Endodermal cell (in vitro differentiated cells): ENCODE measurements around the gene GAB2. TPM values are rescaled to one million over a fixed set of nuclear protein-coding genes. Genes with fewer than 3 reads are reported as not detected.

Source experiments
- DNase-seq: peaks from one replicate; pipeline ENCODE4 v3.0.0-alpha.2; 2017
- H3K27ac ChIP-seq: 2 replicates; pipeline ENCODE4 v1.5.1; 2013; ENCODE audit warnings: mild to moderate bottlenecking, low read depth, low read length, moderate library complexity
- H3K27me3 ChIP-seq: 2 replicates; pipeline ENCODE4 v1.6.1; 2013; ENCODE audit warnings: mild to moderate bottlenecking, low read length, moderate library complexity; ENCODE audit not compliant: insufficient read depth, control insufficient read depth, poor library complexity, severe bottlenecking
- H3K36me3 ChIP-seq: 2 replicates; pipeline ENCODE4 v1.7.0; 2013; ENCODE audit warnings: mild to moderate bottlenecking, low read length, moderate library complexity; ENCODE audit not compliant: control insufficient read depth, insufficient read depth
- H3K4me1 ChIP-seq: one replicate; pipeline ENCODE4 v1.7.0; 2013; ENCODE audit warnings: low read length; ENCODE audit not compliant: control insufficient read depth, insufficient read depth
- H3K4me3 ChIP-seq: 2 replicates; pipeline ENCODE4 v1.5.1; 2013; ENCODE audit warnings: mild to moderate bottlenecking, low read length, moderate library complexity
- H3K9ac ChIP-seq: 2 replicates; pipeline ENCODE4 v1.6.1; 2013; ENCODE audit warnings: mild to moderate bottlenecking, low read length, moderate library complexity; ENCODE audit not compliant: poor library complexity, severe bottlenecking; ENCODE audit errors: extremely low read depth
- H3K9me3 ChIP-seq: 2 replicates; pipeline ENCODE4 v1.6.1; 2013; ENCODE audit warnings: mild to moderate bottlenecking, low read length, moderate library complexity; ENCODE audit not compliant: control insufficient read depth
- H3K27ac Mint-ChIP-seq: 2 replicates; pipeline ENCODE4 v1.8.0; 2020; ENCODE audit warnings: mixed read lengths
- H3K27me3 Mint-ChIP-seq: 2 replicates; pipeline ENCODE4 v1.8.0; 2021; ENCODE audit warnings: mild to moderate bottlenecking, mixed read lengths; ENCODE audit not compliant: insufficient read depth
- H3K36me3 Mint-ChIP-seq: 2 replicates; pipeline ENCODE4 v1.8.0; 2020; ENCODE audit warnings: low read depth, mixed read lengths
- H3K4me1 Mint-ChIP-seq: 2 replicates; pipeline ENCODE4 v1.8.0; 2020; ENCODE audit warnings: mixed read lengths
- H3K4me3 Mint-ChIP-seq: 2 replicates; pipeline ENCODE4 v1.8.0; 2020; ENCODE audit warnings: mild to moderate bottlenecking, moderate library complexity, mixed read lengths
- H3K9me3 Mint-ChIP-seq: 2 replicates; pipeline ENCODE4 v1.8.0; 2020; ENCODE audit warnings: mild to moderate bottlenecking, mixed read lengths
- WGBS, 2 experiments: methylation state at CpG; one replicate each; pipeline versions ENCODE4 v1.1.5 to v1.1.7; 2013; ENCODE audit warnings: missing lambda C conversion rate in 2 of 2, mixed read lengths in 1 of 2; ENCODE audit not compliant: insufficient coverage in 1 of 2, insufficient read length in 1 of 2; 5-methylcytosine and 5-hydroxymethylcytosine counted together
- total RNA-seq, 2 donors: library from RNA; stranded (reverse); fragmentation: NEBNext Ultra II Directional in 1 of 2; extraction: Animal tissue kit (Norgen Biotek cat#: 25700) in 1 of 2; gene quantifications; 2 replicates in 1 of 2; 3 replicates in 1 of 2; pipeline ENCODE4 v1.2.1, GENCODE V29; 2021
- TF ChIP-seq, protein P1 (sequence below): fragments of 200-600 bp; sonication (generic); conservative IDR thresholded peaks from 2 replicates; pipeline ENCODE4 v1.5.0; 2021; ENCODE audit warnings: antibody characterized with exemption, mild to moderate bottlenecking

GAB2 gene
- total RNA-seq, 2 donors from 2014 or later, result 26.9 to 62.8 TPM

DNA sequence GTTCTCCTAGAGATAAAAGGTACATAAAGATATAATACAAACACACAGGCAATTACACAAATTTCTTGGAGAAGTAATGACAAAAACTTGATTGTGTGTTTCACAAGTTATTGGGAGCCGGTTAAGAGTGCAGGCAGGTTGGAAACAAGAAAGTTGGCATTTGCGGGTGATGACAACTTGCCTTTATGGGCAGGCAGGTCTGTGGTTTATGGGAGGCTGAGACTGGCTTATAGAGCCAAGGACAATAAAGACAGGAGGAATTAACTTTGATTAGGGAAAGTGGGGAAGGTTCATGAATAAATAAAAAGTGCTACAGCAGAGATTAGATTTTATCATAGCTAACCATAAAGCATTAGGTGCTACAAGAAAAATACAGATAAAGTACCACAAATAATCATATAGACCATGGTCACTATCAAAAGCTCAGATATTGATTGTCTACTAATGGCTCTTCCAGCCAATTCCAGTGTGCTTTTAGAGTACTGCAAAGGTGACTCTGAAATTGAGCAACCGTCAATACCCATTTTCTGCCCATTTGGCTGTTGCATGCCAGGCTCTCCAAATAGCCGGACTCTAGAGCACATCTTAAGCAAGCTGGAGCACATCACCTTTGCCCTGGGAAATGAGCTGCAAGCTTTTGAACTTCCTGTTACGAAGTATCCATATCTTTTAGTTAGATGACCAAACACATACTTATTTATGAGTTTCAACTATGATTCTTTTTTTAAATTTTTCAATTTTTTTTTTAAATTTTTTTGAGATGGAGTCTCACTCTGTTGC is 33.9 kb upstream of the GAB2 start:
- 93 to 100% methylated on average over 4 to 5 of the region's 5 CpGs for WGBS, 2 experiments
- TF ChIP-seq, protein P1, sequence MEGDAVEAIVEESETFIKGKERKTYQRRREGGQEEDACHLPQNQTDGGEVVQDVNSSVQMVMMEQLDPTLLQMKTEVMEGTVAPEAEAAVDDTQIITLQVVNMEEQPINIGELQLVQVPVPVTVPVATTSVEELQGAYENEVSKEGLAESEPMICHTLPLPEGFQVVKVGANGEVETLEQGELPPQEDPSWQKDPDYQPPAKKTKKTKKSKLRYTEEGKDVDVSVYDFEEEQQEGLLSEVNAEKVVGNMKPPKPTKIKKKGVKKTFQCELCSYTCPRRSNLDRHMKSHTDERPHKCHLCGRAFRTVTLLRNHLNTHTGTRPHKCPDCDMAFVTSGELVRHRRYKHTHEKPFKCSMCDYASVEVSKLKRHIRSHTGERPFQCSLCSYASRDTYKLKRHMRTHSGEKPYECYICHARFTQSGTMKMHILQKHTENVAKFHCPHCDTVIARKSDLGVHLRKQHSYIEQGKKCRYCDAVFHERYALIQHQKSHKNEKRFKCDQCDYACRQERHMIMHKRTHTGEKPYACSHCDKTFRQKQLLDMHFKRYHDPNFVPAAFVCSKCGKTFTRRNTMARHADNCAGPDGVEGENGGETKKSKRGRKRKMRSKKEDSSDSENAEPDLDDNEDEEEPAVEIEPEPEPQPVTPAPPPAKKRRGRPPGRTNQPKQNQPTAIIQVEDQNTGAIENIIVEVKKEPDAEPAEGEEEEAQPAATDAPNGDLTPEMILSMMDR, result no peak
- Histone ChIP-seq H3K4me1 (peaks cover 4% of the 10 kb centered on the region), H3K36me3 (peaks cover 16% of the 10 kb centered on the region), H3K27me3 (no peaks in the 10 kb centered on the region), H3K27ac (no peak overlapping the region), H3K9me3 (no peaks in the 10 kb centered on the region), H3K9ac (no peak overlapping the region), H3K4me3 (no peak overlapping the region)
- DNase-seq, result no peak
- no peaks in the 10 kb centered on the region for H3K27me3 Mint-ChIP-seq
- H3K4me1 Mint-ChIP-seq, result peaks cover 4% of the 10 kb centered on the region
- H3K27ac Mint-ChIP-seq, result no peak overlapping the region
- H3K9me3 Mint-ChIP-seq, result no peaks in the 10 kb centered on the region
- H3K36me3 Mint-ChIP-seq, result peaks cover 10% of the 10 kb centered on the region
- no peak overlapping the region for H3K4me3 Mint-ChIP-seq

DNA sequence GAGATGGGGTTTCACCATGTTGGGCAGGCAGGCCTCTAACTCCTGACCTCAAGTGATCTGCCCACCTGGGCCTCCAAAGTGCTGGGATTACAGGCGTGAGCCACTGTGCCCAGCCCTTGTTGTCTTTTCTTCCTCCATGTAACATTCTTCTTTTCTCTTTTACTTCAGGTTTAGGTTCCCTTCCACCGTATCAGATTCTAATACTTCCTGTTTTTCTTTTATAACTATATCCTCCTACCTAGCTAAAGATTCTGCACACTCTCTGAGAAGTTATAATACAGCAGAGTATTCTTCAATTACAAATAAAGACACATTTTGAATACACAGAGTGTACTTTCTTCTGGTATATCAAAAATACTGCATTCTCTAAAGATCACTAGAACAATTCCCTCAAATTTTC is 33.2 kb upstream of the GAB2 start:
- Histone ChIP-seq H3K9me3 (no peaks in the 10 kb centered on the region), H3K36me3 (peaks cover 23% of the 10 kb centered on the region), H3K27ac (no peak overlapping the region), H3K27me3 (no peaks in the 10 kb centered on the region), H3K9ac (no peak overlapping the region), H3K4me3 (no peak overlapping the region), H3K4me1 (no peaks in the 10 kb centered on the region)
- H3K27me3 Mint-ChIP-seq, result no peaks in the 10 kb centered on the region
- TF ChIP-seq, protein P1, result no peak
- peaks cover 12% of the 10 kb centered on the region for H3K36me3 Mint-ChIP-seq
- no peak overlapping the region for H3K27ac Mint-ChIP-seq
- WGBS, 2 experiments, result 90 to 98% methylated on average over 1 to 2 of the region's 2 CpGs
- H3K4me3 Mint-ChIP-seq, result no peak overlapping the region
- no peak for DNase-seq
- H3K4me1 Mint-ChIP-seq, result peaks cover 4% of the 10 kb centered on the region
- no peaks in the 10 kb centered on the region for H3K9me3 Mint-ChIP-seq

DNA sequence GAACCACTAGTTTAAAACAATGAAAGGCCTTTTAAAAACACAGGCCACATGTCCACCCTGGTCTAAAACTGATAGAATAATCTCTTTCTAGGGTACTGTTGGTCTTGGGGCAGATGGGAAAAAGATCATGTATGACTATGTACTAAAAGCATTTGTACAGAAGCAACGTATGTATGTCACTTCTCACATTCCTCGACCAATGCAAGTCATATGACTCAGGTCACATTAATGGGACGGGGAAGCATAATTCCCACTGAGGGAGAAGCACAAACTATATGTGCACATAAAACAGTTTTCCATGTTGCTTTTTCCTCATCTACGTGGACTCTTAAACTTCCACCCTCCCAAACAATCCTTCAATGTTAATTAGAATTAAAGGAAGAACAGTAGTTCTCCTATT is 32.2 kb upstream of the GAB2 start:
- H3K4me1 Mint-ChIP-seq, result peaks cover 4% of the 10 kb centered on the region
- H3K27ac Mint-ChIP-seq, result no peak overlapping the region
- Histone ChIP-seq H3K4me3 (no peak overlapping the region), H3K27ac (no peak overlapping the region), H3K27me3 (no peaks in the 10 kb centered on the region), H3K36me3 (peaks cover 23% of the 10 kb centered on the region), H3K9me3 (no peaks in the 10 kb centered on the region), H3K9ac (no peak overlapping the region), H3K4me1 (no peaks in the 10 kb centered on the region)
- peaks cover 8% of the 10 kb centered on the region for H3K36me3 Mint-ChIP-seq
- 95 to 96% methylated on average over 4 of the region's 4 CpGs for WGBS, 2 experiments
- H3K4me3 Mint-ChIP-seq, result no peak overlapping the region
- no peaks in the 10 kb centered on the region for H3K9me3 Mint-ChIP-seq
- no peak for DNase-seq
- no peaks in the 10 kb centered on the region for H3K27me3 Mint-ChIP-seq
- TF ChIP-seq, protein P1, result no peak
